Purkinje cell (primary cell): ENCODE measurements around the gene PLA2G2F. TPM values are rescaled to one million over a fixed set of nuclear protein-coding genes. Genes with fewer than 3 reads are reported as not detected.

Source experiments
- polyA plus RNA-seq: library from polyadenylated mRNA; unstranded; fragments of >200 nt; fragmentation: Nextera tagmentation; gene quantifications from 2 replicates; pipeline ENCODE4 v1.2.1, GENCODE V29; 2014

The PLA2G2F gene
- not detected in 2 replicates for polyA plus RNA-seq

GRCh38 chr1:20138961-20139550 lies at the start of gene PLA2G2F:
Gene PLA2G2F (plus strand): TSS chr1:20139323. CDS start chr1:20139428, 105 bp downstream.

GRCh38 chr1:20119347-20119746 lies 19.8 kb upstream of the PLA2G2F start, which contains the start of gene PLA2G2D:
Gene PLA2G2D (minus strand): TSS chr1:20119536. CDS start chr1:20119498, 38 bp downstream.

GRCh38 chr1:20185834-20186782 lies 47.0 kb downstream of the PLA2G2F start, which contains the start of the genes PLA2G2C and UBXN10:
Gene PLA2G2C (minus strand): TSS chr1:20186518. CDS start chr1:20177363, 9,155 bp downstream.
Gene UBXN10 (plus strand): TSS chr1:20186096. CDS start chr1:20190562, 4,466 bp downstream.

Other genes starting within 250 kb of the PLA2G2F start
- gene PLA2G2E, start 215.7 kb upstream of the PLA2G2F start, polyA plus RNA-seq, result not detected in 2 replicates
- not detected in 2 replicates for gene PLA2G2A, start 159.7 kb upstream of the PLA2G2F start, polyA plus RNA-seq
- gene PLA2G5, start 69.1 kb upstream of the PLA2G2F start, polyA plus RNA-seq, result 3.6 and 3.8 TPM in 2 replicates
- gene PLA2G2D, start 19.8 kb upstream of the PLA2G2F start, polyA plus RNA-seq, result 0.55 TPM in 1 of 2 replicates, not detected in the other
- 0.27 and 1.3 TPM in 2 replicates for gene UBXN10, start 46.8 kb downstream of the PLA2G2F start, polyA plus RNA-seq
- not detected in 2 replicates for gene PLA2G2C, start 47.2 kb downstream of the PLA2G2F start, polyA plus RNA-seq
- gene VWA5B1, start 151.6 kb downstream of the PLA2G2F start, polyA plus RNA-seq, result not detected in 2 replicates